A549 treated with CpdA at 1 μM for 4 hours (cell line): ENCODE results near the gene HRC. TPM values are rescaled to one million over a fixed set of nuclear protein-coding genes. Genes with fewer than 3 reads are reported as not detected.

Source experiments
- total RNA-seq: library from RNA; stranded (reverse); fragments of 200-300 nt; extraction: Qiagen RNA extraction; gene quantifications from 5 replicates; pipeline ENCODE4 v1.2.3, GENCODE V29; 2022; ENCODE audit warnings: low read depth

Gene HRC
- 0.07 to 0.14 TPM in 2 of 5 replicates, not detected in the others for total RNA-seq

GRCh38 chr19:49155005-49155819 is at the start of gene HRC:
Gene HRC (minus strand): TSS chr19:49155396. CDS start chr19:49155237, 159 bp downstream.

GRCh38 chr19:49157445-49158224 is 2.4 kb upstream of the HRC start, which contains the start of gene TRPM4:
Gene TRPM4 (plus strand): TSS chr19:49157792. CDS start chr19:49157867, 75 bp downstream.

GRCh38 chr19:49119411-49120324 is 35.5 kb downstream of the HRC start, which contains the start of gene PPFIA3:
Gene PPFIA3 (plus strand): TSS chr19:49119544. CDS start chr19:49127874, 8,330 bp downstream.

GRCh38 chr19:49118565-49119410 is 36.4 kb downstream of the HRC start, which contains the start of gene C19orf73:
Gene C19orf73 (minus strand): TSS chr19:49119143. CDS start chr19:49119022, 121 bp downstream.

GRCh38 chr19:49113762-49114629 is 41.2 kb downstream of the HRC start, which contains the start of gene LIN7B:
Gene LIN7B (plus strand): TSS chr19:49114370. CDS start chr19:49114405, 35 bp downstream.

Other genes starting within 250 kb of the HRC start
- 1.2 to 2.2 TPM (median 1.5 TPM) in 5 replicates for gene DHDH, start 221.7 kb downstream of the HRC start, total RNA-seq
- gene BAX, start 200.5 kb downstream of the HRC start, total RNA-seq: 295 to 420 TPM (median 376 TPM) in 5 replicates
- gene FTL, start 190.1 kb downstream of the HRC start, total RNA-seq: 18,205 to 25,130 TPM (median 20,428 TPM) in 5 replicates
- gene GYS1, start 162.1 kb downstream of the HRC start, total RNA-seq: 17.3 to 22.6 TPM (median 19.8 TPM) in 5 replicates
- 219 to 243 TPM (median 229 TPM) in 5 replicates for gene RUVBL2, start 161.5 kb downstream of the HRC start, total RNA-seq
- not detected in 5 replicates for gene LHB, start 138.3 kb downstream of the HRC start, total RNA-seq
- 0.09 to 0.44 TPM in 2 of 5 replicates, not detected in the others for gene CGB3, start 131.1 kb downstream of the HRC start, total RNA-seq
- 0.27 to 0.70 TPM (median 0.32 TPM) in 4 of 5 replicates, not detected in the other for gene CGB2, start 123.5 kb downstream of the HRC start, total RNA-seq
- 0.27 to 0.64 TPM (median 0.38 TPM) in 3 of 5 replicates, not detected in the others for gene CGB1, start 118.5 kb downstream of the HRC start, total RNA-seq
- 0.54 to 1.6 TPM (median 1.5 TPM) in 5 replicates for gene CGB5, start 111.5 kb downstream of the HRC start, total RNA-seq
- 2.1 to 8.1 TPM (median 4.6 TPM) in 5 replicates for gene CGB8, start 106.3 kb downstream of the HRC start, total RNA-seq
- 0.59 to 0.80 TPM (median 0.72 TPM) in 5 replicates for gene CGB7, start 97.6 kb downstream of the HRC start, total RNA-seq
- gene NTF4, start 90.6 kb downstream of the HRC start, total RNA-seq: 0.27 to 0.66 TPM (median 0.35 TPM) in 4 of 5 replicates, not detected in the other
- 0.01 TPM in 1 of 5 replicates, not detected in the others for gene KCNA7, start 82.7 kb downstream of the HRC start, total RNA-seq
- 311 to 363 TPM (median 344 TPM) in 5 replicates for gene SNRNP70, start 69.9 kb downstream of the HRC start, total RNA-seq
- 4.7 to 7.2 TPM (median 5.7 TPM) in 5 replicates for gene LIN7B, start 41.0 kb downstream of the HRC start, total RNA-seq
- gene C19orf73, start 36.3 kb downstream of the HRC start, total RNA-seq: 1.2 to 2.5 TPM (median 1.8 TPM) in 5 replicates
- gene PPFIA3, start 35.9 kb downstream of the HRC start, total RNA-seq: 5.7 to 9.0 TPM (median 8.0 TPM) in 5 replicates
- gene TRPM4, start 2.4 kb upstream of the HRC start, total RNA-seq: 6.8 to 9.9 TPM (median 7.3 TPM) in 5 replicates
- gene SLC6A16, start 169.8 kb upstream of the HRC start, total RNA-seq: 1.0 to 1.3 TPM (median 1.1 TPM) in 5 replicates
- not detected in 5 replicates for gene CD37, start 180.0 kb upstream of the HRC start, total RNA-seq
- gene TEAD2, start 207.0 kb upstream of the HRC start, total RNA-seq: 14.6 to 19.1 TPM (median 16.8 TPM) in 5 replicates
- gene DKKL1, start 208.5 kb upstream of the HRC start, total RNA-seq: 0.30 to 0.81 TPM (median 0.47 TPM) in 4 of 5 replicates, not detected in the other
- gene KASH5, start 232.9 kb upstream of the HRC start, total RNA-seq: not detected in 5 replicates